ENCODE data around the gene CHTF18. TPM values are rescaled to one million over a fixed set of nuclear protein-coding genes. Genes with fewer than 3 reads are reported as not detected.

CHTF18 gene
- total and polyA plus RNA-seq, 2 donors (not counting 3 experiments of a cell fraction or from before 2014, with no cell fraction given), result 33.0 to 69.5 TPM

GRCh38 chr16:830107-830870 is 41.9 kb downstream of the CHTF18 start:
- H4K20me1 ChIP-seq (replicated peaks; ENCODE audit: control insufficient read depth, extremely low read depth, insufficient read depth, low read length), result no peaks in the 10 kb centered on the region
- H3K9me3 ChIP-seq (replicated peaks; ENCODE audit: control insufficient read depth, insufficient read depth, low read length), result no peaks in the 10 kb centered on the region
- TF ChIP-seq MYC (IDR thresholded peaks at IDR 0.05; ENCODE audit: low read depth, low read length) (no peak), CTCF (IDR thresholded peaks at IDR 0.05; ENCODE audit: extremely low read depth in 1 of 2, insufficient read depth in 1 of 2, low read depth in 1 of 2, low read length in 2 of 2) (no peak), POLR2A (IDR thresholded peaks at IDR 0.05; ENCODE audit: low read depth, low read length) (no peak), GATA2 (IDR thresholded peaks at IDR 0.05; ENCODE audit: insufficient read depth, insufficient read length, low read depth, low read length) (no peak), POLR2AphosphoS5 (IDR thresholded peaks at IDR 0.05; ENCODE audit: insufficient read depth, low read depth, low read length) (no peak), EZH2 (IDR thresholded peaks at IDR 0.05; ENCODE audit: borderline replicate concordance, low read depth, low read length, severe bottlenecking) (no peak), FOS (IDR thresholded peaks at IDR 0.05; ENCODE audit: borderline replicate concordance, insufficient read depth, low read length) (no peak), JUN (IDR thresholded peaks at IDR 0.05; ENCODE audit: borderline replicate concordance, insufficient read depth, insufficient read length, low read depth) (no peak), MAX (IDR thresholded peaks at IDR 0.05; ENCODE audit: insufficient read depth, insufficient read length) (no peak)
- intact Hi-C loops (cut with micrococcal nuclease) (no loop called here), dilution Hi-C loops (cut with MboI; ENCODE audit: extremely low pct_ligation_motif_present, low sequenced_read_pairs) (no loop called here)
- no peak overlapping the region for H3K4me3 ChIP-seq (replicated peaks in 1 of 3; ENCODE audit: insufficient read depth in 1 of 3, low read depth in 1 of 3, low read length in 3 of 3)
- no peak for FAIRE-seq
- BruUV-seq (replicated peaks), result no TSS peak
- H3K9ac ChIP-seq (replicated peaks; ENCODE audit: extremely low read depth, insufficient read depth, low read length), result no peak overlapping the region
- no peak for DNase-seq (ENCODE audit: low read depth, low spot score)
- H3K4me1 ChIP-seq (ENCODE audit: control insufficient read depth, extremely low read depth, insufficient read depth, low read length), result no peaks in the 10 kb centered on the region
- CTCF ChIA-PET, result no interaction called here
- no peaks in the 10 kb centered on the region for H3K27me3 ChIP-seq (ENCODE audit: control insufficient read depth in 2 of 2, insufficient read depth in 2 of 2, low read length in 2 of 2)
- H3K9me1 ChIP-seq (replicated peaks; ENCODE audit: control insufficient read depth, extremely low read depth, insufficient read depth, low read length), result no peaks in the 10 kb centered on the region
- H2AFZ ChIP-seq (ENCODE audit: low read depth, low read length), result no peak overlapping the region
- no peaks in the 10 kb centered on the region for H3K36me3 ChIP-seq (ENCODE audit: control insufficient read depth in 2 of 2, extremely low read depth in 1 of 2, insufficient read depth in 2 of 2, low read length in 2 of 2)
- H3K4me2 ChIP-seq (ENCODE audit: insufficient read depth, low read length), result no peak overlapping the region
- H3K79me2 ChIP-seq (ENCODE audit: control insufficient read depth, insufficient read depth, low read length), result no peaks in the 10 kb centered on the region
- POLR2A ChIA-PET, result no interaction called here
- no peak overlapping the region for H3K27ac ChIP-seq (ENCODE audit: insufficient read depth, low read depth, low read length)

Data from endothelial cell of umbilical vein (primary cell).